GM20000 (cell line): ENCODE measurements around the gene C10orf90.

ENCODE experiments used
- DNase-seq: peaks from one replicate; pipeline ENCODE4 v3.0.0; 2012; ENCODE audit warnings: low spot score
- TF ChIP-seq, protein P1 (sequence below): IDR thresholded peaks from 2 replicates; pipeline ENCODE4 v1.5.1; 2012; ENCODE audit warnings: mild to moderate bottlenecking, control low read depth; ENCODE audit errors: extremely low read depth, missing control alignments

Gene C10orf90

DNA sequence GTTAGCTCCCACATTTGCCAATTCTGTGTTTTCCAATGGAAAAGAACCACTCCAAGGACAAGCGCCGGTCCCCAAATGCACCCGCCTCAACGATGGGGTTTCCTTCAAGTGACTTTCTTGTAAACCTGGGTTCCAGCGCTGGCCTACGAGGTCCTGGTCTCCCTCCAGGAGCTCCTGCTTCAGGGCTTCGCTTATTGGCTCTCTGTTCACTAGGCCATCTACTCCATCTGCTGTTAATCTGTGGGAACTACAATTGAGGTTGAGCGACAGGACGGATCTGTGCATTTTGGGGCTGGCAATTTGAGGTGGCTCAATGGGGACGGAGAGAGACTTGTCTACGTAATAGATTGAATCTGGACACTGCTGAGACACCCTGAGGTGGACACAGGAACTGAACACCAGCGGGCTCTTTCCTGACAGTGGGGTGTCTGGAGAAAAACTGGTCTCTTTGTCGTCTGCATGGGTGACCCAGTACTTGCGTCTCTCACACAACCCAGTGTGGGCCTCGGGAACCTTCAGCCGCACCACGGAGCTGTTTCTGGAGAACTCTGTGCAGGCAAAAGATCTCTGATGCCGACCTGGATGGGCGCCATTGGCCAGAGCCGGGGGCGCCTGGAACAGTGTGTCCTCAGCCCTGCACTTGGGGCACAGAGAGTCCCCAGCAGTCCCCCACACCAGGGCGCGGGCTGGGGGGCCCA lies 166.3 kb downstream of the C10orf90 start:
- TF ChIP-seq, protein P1, sequence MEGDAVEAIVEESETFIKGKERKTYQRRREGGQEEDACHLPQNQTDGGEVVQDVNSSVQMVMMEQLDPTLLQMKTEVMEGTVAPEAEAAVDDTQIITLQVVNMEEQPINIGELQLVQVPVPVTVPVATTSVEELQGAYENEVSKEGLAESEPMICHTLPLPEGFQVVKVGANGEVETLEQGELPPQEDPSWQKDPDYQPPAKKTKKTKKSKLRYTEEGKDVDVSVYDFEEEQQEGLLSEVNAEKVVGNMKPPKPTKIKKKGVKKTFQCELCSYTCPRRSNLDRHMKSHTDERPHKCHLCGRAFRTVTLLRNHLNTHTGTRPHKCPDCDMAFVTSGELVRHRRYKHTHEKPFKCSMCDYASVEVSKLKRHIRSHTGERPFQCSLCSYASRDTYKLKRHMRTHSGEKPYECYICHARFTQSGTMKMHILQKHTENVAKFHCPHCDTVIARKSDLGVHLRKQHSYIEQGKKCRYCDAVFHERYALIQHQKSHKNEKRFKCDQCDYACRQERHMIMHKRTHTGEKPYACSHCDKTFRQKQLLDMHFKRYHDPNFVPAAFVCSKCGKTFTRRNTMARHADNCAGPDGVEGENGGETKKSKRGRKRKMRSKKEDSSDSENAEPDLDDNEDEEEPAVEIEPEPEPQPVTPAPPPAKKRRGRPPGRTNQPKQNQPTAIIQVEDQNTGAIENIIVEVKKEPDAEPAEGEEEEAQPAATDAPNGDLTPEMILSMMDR, result peak; percentile 12
- peak; percentile 22 for DNase-seq

GRCh38 chr10:126503392-126504062 lies 167.0 kb downstream of the C10orf90 start:
- TF ChIP-seq, protein P1, result no peak
- DNase-seq, result no peak

- TF ChIP-seq, protein P1, result no peak
- DNase-seq, result no peak
Measured at GRCh38 chr10:126502441-126502840, 168.1 kb downstream of the C10orf90 start.

GRCh38 chr10:126501828-126502227 lies 168.7 kb downstream of the C10orf90 start:
- no peak for DNase-seq
- TF ChIP-seq, protein P1, result no peak

- no peak for DNase-seq
- TF ChIP-seq, protein P1, result no peak
Measured at GRCh38 chr10:126500866-126501265, 169.6 kb downstream of the C10orf90 start.

DNA sequence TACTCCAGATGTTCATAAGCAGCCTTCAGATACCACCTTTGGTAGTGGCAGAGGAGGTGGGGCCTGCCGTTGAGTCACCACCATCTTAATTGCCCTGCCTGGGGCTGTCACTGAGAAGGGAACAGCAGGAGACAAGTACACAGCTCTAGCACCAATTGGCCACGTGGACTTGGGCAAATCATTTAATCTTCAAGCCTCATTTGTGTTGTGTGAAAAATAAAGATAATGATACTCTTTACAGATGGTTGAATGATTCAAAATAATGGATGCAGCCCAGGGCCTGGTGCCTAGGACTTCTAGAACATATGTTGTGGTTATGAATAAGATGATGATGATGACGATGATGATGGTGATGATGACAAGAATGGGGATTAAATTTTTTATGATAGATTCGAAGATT lies 170.3 kb downstream of the C10orf90 start:
- no peak for DNase-seq
- TF ChIP-seq, protein P1, result no peak

GRCh38 chr10:126499744-126500143 lies 170.7 kb downstream of the C10orf90 start:
- DNase-seq, result no peak
- TF ChIP-seq, protein P1, result no peak
